HepG2 (cell line): ENCODE results near the gene PRDM11. TPM values are rescaled to one million over a fixed set of nuclear protein-coding genes. Genes with fewer than 3 reads are reported as not detected.

ENCODE experiments used
- CCDC6 ChIP-seq: sonication (generic); formaldehyde crosslinking; IDR thresholded peaks from 2 replicates; pipeline ENCODE4 v1.8.1; 2022; ENCODE audit warnings: mild to moderate bottlenecking, missing genetic modification reagents, moderate library complexity
- KMT2B ChIP-seq: IDR thresholded peaks from 2 replicates; pipeline ENCODE4 v1.6.1; 2016; ENCODE audit warnings: missing genetic modification reagents, missing compliant biosample characterization
- SOX6 ChIP-seq, 2 experiments: fragments of 450-650 bp in 1 of 2; sonication (generic) in 1 of 2; formaldehyde crosslinking in 1 of 2; IDR thresholded peaks; 2 replicates each; pipeline versions ENCODE4 v1.4.0 to v1.6.1; 2017 to 2020; ENCODE audit warnings: antibody characterized with exemption in 1 of 2, mild to moderate bottlenecking in 1 of 2, missing genetic modification reagents in 1 of 2
- XBP1 ChIP-seq: sonication (generic); formaldehyde crosslinking; IDR thresholded peaks from 2 replicates; pipeline ENCODE4 v1.5.0; 2020; ENCODE audit warnings: missing genetic modification reagents
- ZNF775 ChIP-seq: sonication (generic); formaldehyde crosslinking; IDR thresholded peaks from 2 replicates; pipeline ENCODE4 v1.4.0; 2020; ENCODE audit warnings: missing genetic modification reagents, mild to moderate bottlenecking, moderate library complexity, borderline replicate concordance
- polyA plus RNA-seq, 8 experiments: library from polyadenylated mRNA; depleted of rRNA in 3 of 8; stranded (reverse) in 7 of 8; unstranded in 1 of 8; fragments of >200 nt; fragmentation: Illumina TruSeq in 4 of 8; extraction: Trizol in 4 of 8; gene quantifications; 2 replicates each; pipeline versions ENCODE4 v1.2.1 to v1.2.3, GENCODE V29; 2011 to 2016; ENCODE audit warnings: low read depth in 4 of 8, missing spikeins in 1 of 8, mixed read lengths in 1 of 8; ENCODE audit not compliant: insufficient read depth in 1 of 8
- total RNA-seq, 5 experiments: library from RNA; depleted of rRNA; stranded (reverse); fragments of >200 nt; fragmentation: Illumina TruSeq; extraction: Trizol; gene quantifications; 2 replicates each; pipeline ENCODE4 v1.2.3, GENCODE V29; 2016; ENCODE audit warnings: low read depth in 1 of 5
- TF ChIP-seq, protein P1 (sequence below), 2 experiments: sonication (generic) in 1 of 2; formaldehyde crosslinking in 1 of 2; IDR thresholded peaks; 2 replicates each; pipeline versions ENCODE4 v1.4.0 to v1.6.1; 2016 to 2020; ENCODE audit warnings: borderline replicate concordance in 1 of 2, low read depth in 1 of 2, mild to moderate bottlenecking in 1 of 2, missing genetic modification reagents in 1 of 2
- TF ChIP-seq, protein P2 (sequence below): sonication (generic); formaldehyde crosslinking; IDR thresholded peaks from one replicate; pipeline ENCODE4 v1.5.1; 2020; ENCODE audit warnings: mild to moderate bottlenecking, missing genetic modification reagents; ENCODE audit errors: not compliant biosample characterization

The PRDM11 gene
- total and polyA plus RNA-seq, 2 of the 13 experiments (the other 11 are each of a cell fraction or from before 2014, with no cell fraction given), result 3.4 to 4.7 TPM

DNA sequence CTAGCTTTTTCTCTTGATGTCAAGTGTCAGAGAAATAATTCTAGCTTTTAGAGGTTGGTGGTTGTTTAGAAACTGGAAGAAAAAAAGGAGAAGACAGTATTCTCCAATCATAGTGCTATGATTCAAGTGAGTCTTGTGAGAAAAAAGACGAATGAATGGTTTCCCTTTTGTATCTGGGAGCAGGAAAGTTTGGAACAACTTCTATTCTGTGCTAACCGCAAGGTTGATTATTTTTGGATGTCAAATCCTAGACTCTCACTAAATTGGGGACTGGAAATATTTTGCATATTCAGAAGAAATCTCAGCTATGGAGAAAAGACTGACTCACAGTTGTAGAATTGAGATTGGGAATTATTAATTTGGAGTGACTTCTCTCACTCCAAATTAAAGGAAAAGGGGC lies 70.5 kb downstream of the PRDM11 start (continued):
- TF ChIP-seq, protein P1, sequence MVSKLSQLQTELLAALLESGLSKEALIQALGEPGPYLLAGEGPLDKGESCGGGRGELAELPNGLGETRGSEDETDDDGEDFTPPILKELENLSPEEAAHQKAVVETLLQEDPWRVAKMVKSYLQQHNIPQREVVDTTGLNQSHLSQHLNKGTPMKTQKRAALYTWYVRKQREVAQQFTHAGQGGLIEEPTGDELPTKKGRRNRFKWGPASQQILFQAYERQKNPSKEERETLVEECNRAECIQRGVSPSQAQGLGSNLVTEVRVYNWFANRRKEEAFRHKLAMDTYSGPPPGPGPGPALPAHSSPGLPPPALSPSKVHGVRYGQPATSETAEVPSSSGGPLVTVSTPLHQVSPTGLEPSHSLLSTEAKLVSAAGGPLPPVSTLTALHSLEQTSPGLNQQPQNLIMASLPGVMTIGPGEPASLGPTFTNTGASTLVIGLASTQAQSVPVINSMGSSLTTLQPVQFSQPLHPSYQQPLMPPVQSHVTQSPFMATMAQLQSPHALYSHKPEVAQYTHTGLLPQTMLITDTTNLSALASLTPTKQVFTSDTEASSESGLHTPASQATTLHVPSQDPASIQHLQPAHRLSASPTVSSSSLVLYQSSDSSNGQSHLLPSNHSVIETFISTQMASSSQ (IDR thresholded peaks at IDR 0.05; ENCODE audit: low read depth), result no peak
- TF ChIP-seq, protein P1 (CRISPR knock-in tag; IDR thresholded peaks at IDR 0.05; ENCODE audit: borderline replicate concordance), result no peak
- no peak for TF ChIP-seq XBP1 (CRISPR knock-in tag)
- no peak for TF ChIP-seq CCDC6
- no peak for TF ChIP-seq KMT2B (CRISPR knock-in tag)
- TF ChIP-seq, protein P2, sequence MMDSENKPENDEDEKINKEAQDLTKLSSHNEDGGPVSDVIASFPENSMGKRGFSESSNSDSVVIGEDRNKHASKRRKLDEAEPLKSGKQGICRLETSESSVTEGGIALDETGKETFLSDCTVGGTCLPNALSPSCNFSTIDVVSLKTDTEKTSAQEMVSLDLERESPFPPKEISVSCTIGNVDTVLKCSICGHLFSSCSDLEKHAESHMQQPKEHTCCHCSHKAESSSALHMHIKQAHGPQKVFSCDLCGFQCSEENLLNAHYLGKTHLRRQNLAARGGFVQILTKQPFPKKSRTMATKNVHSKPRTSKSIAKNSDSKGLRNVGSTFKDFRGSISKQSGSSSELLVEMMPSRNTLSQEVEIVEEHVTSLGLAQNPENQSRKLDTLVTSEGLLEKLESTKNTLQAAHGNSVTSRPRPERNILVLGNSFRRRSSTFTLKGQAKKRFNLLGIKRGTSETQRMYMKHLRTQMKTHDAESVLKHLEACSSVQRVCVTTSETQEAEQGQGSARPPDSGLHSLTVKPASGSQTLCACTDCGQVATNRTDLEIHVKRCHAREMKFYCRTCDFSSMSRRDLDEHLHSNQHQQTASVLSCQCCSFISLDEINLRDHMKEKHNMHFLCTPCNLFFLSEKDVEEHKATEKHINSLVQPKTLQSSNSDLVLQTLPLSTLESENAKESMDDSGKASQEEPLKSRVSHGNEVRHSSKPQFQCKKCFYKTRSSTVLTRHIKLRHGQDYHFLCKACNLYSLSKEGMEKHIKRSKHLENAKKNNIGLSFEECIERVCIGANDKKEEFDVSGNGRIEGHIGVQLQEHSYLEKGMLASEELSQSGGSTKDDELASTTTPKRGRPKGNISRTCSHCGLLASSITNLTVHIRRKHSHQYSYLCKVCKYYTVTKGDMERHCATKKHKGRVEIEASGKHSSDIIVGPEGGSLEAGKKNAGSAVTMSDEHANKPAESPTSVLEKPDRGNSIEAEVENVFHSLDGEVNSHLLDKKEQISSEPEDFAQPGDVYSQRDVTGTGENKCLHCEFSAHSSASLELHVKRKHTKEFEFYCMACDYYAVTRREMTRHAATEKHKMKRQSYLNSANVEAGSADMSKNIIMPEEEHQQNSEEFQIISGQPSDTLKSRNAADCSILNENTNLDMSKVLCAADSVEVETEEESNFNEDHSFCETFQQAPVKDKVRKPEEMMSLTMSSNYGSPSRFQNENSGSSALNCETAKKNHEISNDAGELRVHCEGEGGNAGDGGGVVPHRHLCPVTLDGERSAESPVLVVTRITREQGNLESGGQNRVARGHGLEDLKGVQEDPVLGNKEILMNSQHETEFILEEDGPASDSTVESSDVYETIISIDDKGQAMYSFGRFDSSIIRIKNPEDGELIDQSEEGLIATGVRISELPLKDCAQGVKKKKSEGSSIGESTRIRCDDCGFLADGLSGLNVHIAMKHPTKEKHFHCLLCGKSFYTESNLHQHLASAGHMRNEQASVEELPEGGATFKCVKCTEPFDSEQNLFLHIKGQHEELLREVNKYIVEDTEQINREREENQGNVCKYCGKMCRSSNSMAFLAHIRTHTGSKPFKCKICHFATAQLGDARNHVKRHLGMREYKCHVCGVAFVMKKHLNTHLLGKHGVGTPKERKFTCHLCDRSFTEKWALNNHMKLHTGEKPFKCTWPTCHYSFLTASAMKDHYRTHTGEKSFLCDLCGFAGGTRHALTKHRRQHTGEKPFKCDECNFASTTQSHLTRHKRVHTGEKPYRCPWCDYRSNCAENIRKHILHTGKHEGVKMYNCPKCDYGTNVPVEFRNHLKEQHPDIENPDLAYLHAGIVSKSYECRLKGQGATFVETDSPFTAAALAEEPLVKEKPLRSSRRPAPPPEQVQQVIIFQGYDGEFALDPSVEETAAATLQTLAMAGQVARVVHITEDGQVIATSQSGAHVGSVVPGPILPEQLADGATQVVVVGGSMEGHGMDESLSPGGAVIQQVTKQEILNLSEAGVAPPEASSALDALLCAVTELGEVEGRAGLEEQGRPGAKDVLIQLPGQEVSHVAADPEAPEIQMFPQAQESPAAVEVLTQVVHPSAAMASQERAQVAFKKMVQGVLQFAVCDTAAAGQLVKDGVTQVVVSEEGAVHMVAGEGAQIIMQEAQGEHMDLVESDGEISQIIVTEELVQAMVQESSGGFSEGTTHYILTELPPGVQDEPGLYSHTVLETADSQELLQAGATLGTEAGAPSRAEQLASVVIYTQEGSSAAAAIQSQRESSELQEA, result no peak
- no peak for TF ChIP-seq SOX6 (IDR thresholded peaks at IDR 0.05)
- no peak for TF ChIP-seq SOX6 (CRISPR knock-in tag; IDR thresholded peaks at IDR 0.05)
- no peak for TF ChIP-seq ZNF775
